Urinary bladder (tissue), 4 donors: Measurements from ENCODE around the gene TMEM170B. TPM values are rescaled to one million over a fixed set of nuclear protein-coding genes. Genes with fewer than 3 reads are reported as not detected.
"Not testable (repeated sequence)": the region's sequence is repeated elsewhere in the genome, so short reads cannot be mapped to it uniquely, and the experiment has no call there.

Experiments
- DNase-seq: peaks from one replicate; pipeline ENCODE4 v3.0.0-alpha.2; 2015; ENCODE audit errors: extremely low spot score
- H3K27ac ChIP-seq: one replicate; pipeline ENCODE4 v1.5.1; 2013; ENCODE audit warnings: low read depth, mild to moderate bottlenecking, moderate library complexity
- H3K36me3 ChIP-seq: one replicate; pipeline ENCODE4 v1.6.1; 2013; ENCODE audit warnings: mild to moderate bottlenecking, moderate library complexity; ENCODE audit not compliant: insufficient read depth
- H3K4me1 ChIP-seq: one replicate; pipeline ENCODE4 v1.6.1; 2013; ENCODE audit warnings: mild to moderate bottlenecking, moderate library complexity; ENCODE audit not compliant: insufficient read depth
- H3K4me3 ChIP-seq: one replicate; pipeline ENCODE4 v1.5.1; 2013; ENCODE audit warnings: low read depth, low read length
- WGBS: extraction: QIAGEN DNeasy Blood & Tissue Kit; methylation state at CpG from one replicate; pipeline ENCODE4 v1.1.7; 2013; 5-methylcytosine and 5-hydroxymethylcytosine counted together
- polyA plus RNA-seq: library from polyadenylated mRNA; stranded (reverse); fragments of 200-250 nt; gene quantifications from one replicate; pipeline ENCODE4 v1.2.3, GENCODE V29; 2013
- total RNA-seq: library from RNA; depleted of rRNA; stranded (reverse); fragments of >200 nt; gene quantifications from one replicate; pipeline ENCODE4 v1.2.3, GENCODE V29; 2014
- donor health status: healthy with polysubstance abuse.
- donor health status: healthy.

The TMEM170B gene
- total and polyA plus RNA-seq, 2 donors: 2.7 to 11.2 TPM

- Histone ChIP-seq H3K4me3 (peak overlapping the region; percentile 96), H3K4me1 (no peaks in the 10 kb centered on the region), H3K36me3 (no peaks in the 10 kb centered on the region), H3K27ac (no peak overlapping the region)
- WGBS: 44% methylated on average over 8 of the region's 8 CpGs
- DNase-seq: no peak
These were observed 1.4 kb downstream of the TMEM170B start for GRCh38 chr6:11538819-11539468.

DNA sequence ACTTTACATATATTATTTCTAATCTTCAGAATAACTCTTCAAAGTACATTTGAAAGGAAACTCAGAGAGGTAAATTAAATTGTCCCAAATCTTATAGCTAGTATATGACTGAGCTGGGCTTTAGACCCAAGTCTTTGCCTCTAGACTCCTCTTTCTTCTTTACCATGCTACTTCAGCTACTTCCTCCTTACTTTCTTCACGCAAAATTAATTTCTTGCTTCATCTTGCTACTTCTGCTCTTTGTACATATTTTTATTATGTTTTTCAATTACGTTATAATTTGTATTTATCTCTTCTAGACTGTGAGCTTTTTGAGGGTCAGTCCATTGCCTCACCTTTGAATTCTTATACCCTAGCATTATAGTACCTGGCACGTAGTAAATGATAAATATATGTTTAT, 5.3 kb downstream of the TMEM170B start:
- H3K36me3 ChIP-seq: no peaks in the 10 kb centered on the region
- WGBS: 92% methylated on average over 3 of the region's 3 CpGs
- H3K4me1 ChIP-seq: no peaks in the 10 kb centered on the region
- H3K4me3 ChIP-seq: no peak overlapping the region
- no peak for DNase-seq
- no peak overlapping the region for H3K27ac ChIP-seq

DNA sequence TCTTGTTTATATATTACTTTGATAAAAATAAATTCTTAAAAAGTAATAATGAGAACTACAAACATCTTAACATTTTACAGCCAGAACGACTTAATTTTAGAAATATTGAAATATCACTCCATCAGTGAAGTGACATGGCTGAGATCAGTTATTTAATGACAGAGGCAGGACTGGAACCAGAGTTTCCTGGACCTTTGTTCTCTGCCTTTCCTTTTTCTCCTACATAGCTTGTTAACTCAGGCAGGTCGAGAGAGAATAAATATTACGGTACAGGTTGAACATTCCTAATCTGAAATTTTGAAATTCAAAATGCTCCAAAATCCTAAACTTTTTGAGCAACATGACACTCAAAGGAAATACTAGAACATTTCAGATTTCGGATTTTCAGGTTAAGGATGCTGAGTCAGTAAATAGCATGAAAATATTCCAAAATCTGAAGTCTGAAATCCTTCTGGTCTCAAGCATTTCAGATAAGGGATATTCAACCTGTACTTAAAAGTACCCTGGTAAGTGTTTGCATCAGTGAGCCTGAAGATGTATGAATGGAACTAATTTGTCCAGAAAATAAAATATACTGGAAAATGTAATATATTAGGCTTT, 6.5 kb downstream of the TMEM170B start:
- no peak overlapping the region for H3K27ac ChIP-seq
- no peak for DNase-seq
- 78% methylated on average over 4 of the region's 4 CpGs for WGBS
- H3K4me1 ChIP-seq: no peaks in the 10 kb centered on the region
- no peak overlapping the region for H3K4me3 ChIP-seq
- no peaks in the 10 kb centered on the region for H3K36me3 ChIP-seq

DNA sequence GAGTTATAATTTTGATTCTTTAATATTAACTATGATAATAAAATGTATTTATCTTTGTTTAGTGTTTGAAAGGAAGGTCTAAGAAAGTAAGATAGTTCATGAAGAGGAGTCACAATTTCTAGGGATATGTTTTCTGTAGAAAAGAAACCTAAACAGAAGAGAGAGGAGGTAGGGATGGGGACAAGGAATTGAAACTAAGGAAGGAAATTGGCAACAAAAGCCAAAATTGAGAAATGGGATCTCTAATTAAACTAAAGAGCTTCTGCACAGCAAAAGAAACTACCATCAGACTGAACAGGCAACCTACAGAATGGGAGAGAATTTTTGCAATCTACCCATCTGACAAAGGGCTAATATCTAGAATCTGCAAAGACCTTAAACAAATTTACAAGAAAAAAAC, 10.3 kb downstream of the TMEM170B start:
- not testable (repeated sequence) for H3K27ac ChIP-seq, H3K4me3 ChIP-seq, H3K36me3 ChIP-seq, DNase-seq, H3K4me1 ChIP-seq

GRCh38 chr6:11548578-11548977, 11.0 kb downstream of the TMEM170B start:
- H3K36me3 ChIP-seq, DNase-seq, H3K4me1 ChIP-seq, H3K4me3 ChIP-seq, H3K27ac ChIP-seq: not testable (repeated sequence)
- 93% methylated on average over 4 of the region's 4 CpGs for WGBS

- Histone ChIP-seq H3K4me3 (no peak overlapping the region), H3K36me3 (no peaks in the 10 kb centered on the region), H3K4me1 (no peaks in the 10 kb centered on the region), H3K27ac (no peak overlapping the region)
- 93% methylated on average over 1 of the region's 1 CpG for WGBS
- no peak for DNase-seq
These were observed 13.5 kb downstream of the TMEM170B start for GRCh38 chr6:11551053-11551452.

- no peak for DNase-seq
- Histone ChIP-seq H3K4me3 (no peak overlapping the region), H3K36me3 (no peaks in the 10 kb centered on the region), H3K4me1 (no peaks in the 10 kb centered on the region), H3K27ac (no peak overlapping the region)
These were observed 14.9 kb downstream of the TMEM170B start for GRCh38 chr6:11552442-11552841.

- H3K4me3 ChIP-seq: no peak overlapping the region
- WGBS: 85% methylated on average over 3 of the region's 3 CpGs
These were observed 16.3 kb downstream of the TMEM170B start for GRCh38 chr6:11553824-11554223.

GRCh38 chr6:11556309-11556708, 18.8 kb downstream of the TMEM170B start:
- no peaks in the 10 kb centered on the region for H3K4me1 ChIP-seq
- WGBS: 96% methylated on average over 3 of the region's 3 CpGs
- no peaks in the 10 kb centered on the region for H3K36me3 ChIP-seq

More at GRCh38 chr6:11553824-11554223, 16.3 kb downstream of the TMEM170B start:
- DNase-seq: no peak
- no peaks in the 10 kb centered on the region for H3K4me1 ChIP-seq
- no peaks in the 10 kb centered on the region for H3K36me3 ChIP-seq
- no peak overlapping the region for H3K27ac ChIP-seq

DNA sequence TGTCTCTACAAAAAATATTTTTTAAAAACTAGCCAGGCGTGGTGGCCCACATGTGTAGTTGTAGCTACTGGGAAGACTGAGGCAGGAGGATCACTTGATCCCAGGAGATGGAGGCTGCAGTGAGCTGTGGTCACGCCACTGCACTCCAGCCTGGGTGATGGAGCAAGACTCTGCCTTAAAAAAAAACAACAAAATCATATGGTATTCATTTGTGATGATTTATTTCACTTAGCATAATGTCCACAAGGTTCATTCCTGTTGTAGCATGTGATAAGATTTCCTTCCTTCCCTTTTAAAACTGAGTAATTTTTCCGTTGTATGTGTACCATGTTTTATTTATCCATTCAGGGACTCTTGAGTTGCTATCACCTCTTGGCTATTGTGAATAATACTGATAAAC, 26.2 kb downstream of the TMEM170B start:
- WGBS: 86% methylated on average over 3 of the region's 3 CpGs
- Histone ChIP-seq H3K27ac (no peak overlapping the region), H3K4me3 (no peak overlapping the region), H3K4me1 (no peaks in the 10 kb centered on the region), H3K36me3 (no peaks in the 10 kb centered on the region)
- DNase-seq: no peak

More at GRCh38 chr6:11556309-11556708, 18.8 kb downstream of the TMEM170B start:
- Histone ChIP-seq H3K27ac (no peak overlapping the region), H3K4me3 (no peak overlapping the region)
- DNase-seq: no peak

DNA sequence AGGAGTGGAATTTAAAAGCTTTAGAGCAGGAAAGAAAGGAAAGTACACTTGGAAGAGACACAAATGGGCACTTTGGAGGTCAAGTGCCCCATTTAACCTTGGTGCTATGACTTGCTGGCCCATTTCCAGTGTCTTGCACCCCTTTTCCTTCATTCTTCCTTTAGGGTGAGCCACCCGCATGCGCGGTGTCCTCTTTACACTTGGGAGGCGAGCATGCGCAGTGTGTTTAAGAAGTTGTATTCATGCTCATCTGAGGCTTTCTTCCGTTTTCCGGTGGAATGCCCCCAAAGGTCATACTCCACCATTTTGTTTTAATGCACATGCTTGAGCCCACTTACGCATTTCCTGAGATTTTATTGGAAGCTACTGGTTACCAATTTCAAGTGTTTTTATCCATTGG, 29.1 kb downstream of the TMEM170B start:
- Histone ChIP-seq H3K4me3 (no peak overlapping the region), H3K36me3 (no peaks in the 10 kb centered on the region), H3K4me1 (no peaks in the 10 kb centered on the region), H3K27ac (no peak overlapping the region)
- WGBS: 98% methylated on average over 8 of the region's 8 CpGs
- DNase-seq: no peak

GRCh38 chr6:11571073-11571472, 33.5 kb downstream of the TMEM170B start:
- H3K27ac ChIP-seq: no peak overlapping the region
- H3K36me3 ChIP-seq: no peaks in the 10 kb centered on the region
- H3K4me1 ChIP-seq: no peaks in the 10 kb centered on the region
- no peak overlapping the region for H3K4me3 ChIP-seq
- WGBS: 93% methylated on average over 2 of the region's 2 CpGs
- DNase-seq: no peak

GRCh38 chr6:11575408-11576033, 38.0 kb downstream of the TMEM170B start:
- WGBS: 51% methylated on average over 10 of the region's 10 CpGs
- peak; percentile 17 for DNase-seq

GRCh38 chr6:11580686-11581405, 43.3 kb downstream of the TMEM170B start:
- DNase-seq: no peak
- H3K4me1 ChIP-seq: no peaks in the 10 kb centered on the region
- 68% methylated on average over 4 of the region's 4 CpGs for WGBS

More at GRCh38 chr6:11575408-11576033, 38.0 kb downstream of the TMEM170B start:
- Histone ChIP-seq H3K27ac (no peak overlapping the region), H3K36me3 (no peaks in the 10 kb centered on the region), H3K4me1 (no peaks in the 10 kb centered on the region), H3K4me3 (no peak overlapping the region)

More at GRCh38 chr6:11580686-11581405, 43.3 kb downstream of the TMEM170B start:
- Histone ChIP-seq H3K27ac (no peak overlapping the region), H3K4me3 (no peak overlapping the region), H3K36me3 (no peaks in the 10 kb centered on the region)
